Spinal cord (tissue), 10 donors: ENCODE results near the gene SNRPD2. TPM values are rescaled to one million over a fixed set of nuclear protein-coding genes. Genes with fewer than 3 reads are reported as not detected.

Source experiments
- DNase-seq, 6 donors: peaks; one replicate each; pipeline versions ENCODE4 v3.0.0 to v3.0.0-alpha.2; 2013 to 2015; ENCODE audit warnings: low spot score in 6 of 6, low read depth in 4 of 6
- H3K27ac ChIP-seq: one replicate; pipeline ENCODE4 v1.5.1; 2013; ENCODE audit warnings: low read depth, low read length, control low read depth
- H3K27me3 ChIP-seq: one replicate; pipeline ENCODE4 v1.6.1; 2013; ENCODE audit warnings: low read length; ENCODE audit not compliant: control insufficient read depth, insufficient read depth
- H3K36me3 ChIP-seq: one replicate; pipeline ENCODE4 v1.6.1; 2013; ENCODE audit warnings: low read length; ENCODE audit not compliant: control insufficient read depth, insufficient read depth
- H3K4me1 ChIP-seq: one replicate; pipeline ENCODE4 v1.6.1; 2013; ENCODE audit warnings: low read length; ENCODE audit not compliant: control insufficient read depth, insufficient read depth
- H3K4me3 ChIP-seq: one replicate; pipeline ENCODE4 v1.5.1; 2013; ENCODE audit warnings: low read depth, low read length, control low read depth
- H3K9me3 ChIP-seq: one replicate; pipeline ENCODE4 v1.6.1; 2013; ENCODE audit warnings: low read length; ENCODE audit not compliant: control insufficient read depth, insufficient read depth
- WGBS: methylation state at CpG from one replicate; pipeline ENCODE4 v1.1.5; 2013; ENCODE audit warnings: missing lambda C conversion rate; ENCODE audit not compliant: insufficient coverage; 5-methylcytosine and 5-hydroxymethylcytosine counted together
- polyA plus RNA-seq, 2 donors: library from polyadenylated mRNA; unstranded; fragments of 120-200 nt; gene quantifications; one replicate each; pipeline ENCODE4 v1.2.1, GENCODE V29; 2013; ENCODE audit not compliant: insufficient read length in 2 of 2
- total RNA-seq, 2 donors: library from RNA; depleted of rRNA in 1 of 2; stranded (reverse); fragments of 120-200 nt in 1 of 2; fragments of >200 nt in 1 of 2; gene quantifications; one replicate each; pipeline versions ENCODE4 v1.2.3 to v1.2.4, GENCODE V29; 2013 to 2014
- donor health status: healthy.

Gene SNRPD2
- total and polyA plus RNA-seq, 4 donors: 170 to 393 (median 261) TPM

DNA sequence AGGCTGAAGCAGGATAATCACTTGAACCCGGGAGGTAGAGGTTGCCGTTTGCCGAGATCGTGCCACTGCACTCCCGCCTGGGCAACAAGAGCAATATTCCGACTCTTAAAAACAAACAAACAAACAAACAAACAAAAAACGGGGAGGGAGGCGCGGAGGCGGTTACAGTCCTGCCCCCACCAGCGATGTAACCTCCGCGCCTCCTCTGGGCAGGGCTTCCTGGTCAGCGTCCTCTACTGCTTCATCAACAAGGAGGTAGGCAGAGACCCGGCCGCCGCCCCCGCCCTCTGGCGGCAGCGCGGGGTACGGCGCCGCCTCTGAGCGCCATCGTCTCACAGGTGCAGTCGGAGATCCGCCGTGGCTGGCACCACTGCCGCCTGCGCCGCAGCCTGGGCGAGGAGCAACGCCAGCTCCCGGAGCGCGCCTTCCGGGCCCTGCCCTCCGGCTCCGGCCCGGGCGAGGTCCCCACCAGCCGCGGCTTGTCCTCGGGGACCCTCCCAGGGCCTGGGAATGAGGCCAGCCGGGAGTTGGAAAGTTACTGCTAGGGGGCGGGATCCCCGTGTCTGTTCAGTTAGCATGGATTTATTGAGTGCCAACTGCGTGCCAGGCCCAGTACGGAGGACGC, 10.2 kb downstream of the SNRPD2 start:
- Histone ChIP-seq H3K4me1 (peaks cover 29% of the 10 kb centered on the region), H3K9me3 (no peaks in the 10 kb centered on the region), H3K27me3 (peaks cover 23% of the 10 kb centered on the region), H3K4me3 (peak overlapping the region; percentile 33), H3K27ac (peak overlapping the region; percentile 52), H3K36me3 (peaks cover 32% of the 10 kb centered on the region)
- WGBS: 3% methylated on average over 49 of the region's 51 CpGs
- peak; percentile 35 to 88 (median 60) for DNase-seq

DNA sequence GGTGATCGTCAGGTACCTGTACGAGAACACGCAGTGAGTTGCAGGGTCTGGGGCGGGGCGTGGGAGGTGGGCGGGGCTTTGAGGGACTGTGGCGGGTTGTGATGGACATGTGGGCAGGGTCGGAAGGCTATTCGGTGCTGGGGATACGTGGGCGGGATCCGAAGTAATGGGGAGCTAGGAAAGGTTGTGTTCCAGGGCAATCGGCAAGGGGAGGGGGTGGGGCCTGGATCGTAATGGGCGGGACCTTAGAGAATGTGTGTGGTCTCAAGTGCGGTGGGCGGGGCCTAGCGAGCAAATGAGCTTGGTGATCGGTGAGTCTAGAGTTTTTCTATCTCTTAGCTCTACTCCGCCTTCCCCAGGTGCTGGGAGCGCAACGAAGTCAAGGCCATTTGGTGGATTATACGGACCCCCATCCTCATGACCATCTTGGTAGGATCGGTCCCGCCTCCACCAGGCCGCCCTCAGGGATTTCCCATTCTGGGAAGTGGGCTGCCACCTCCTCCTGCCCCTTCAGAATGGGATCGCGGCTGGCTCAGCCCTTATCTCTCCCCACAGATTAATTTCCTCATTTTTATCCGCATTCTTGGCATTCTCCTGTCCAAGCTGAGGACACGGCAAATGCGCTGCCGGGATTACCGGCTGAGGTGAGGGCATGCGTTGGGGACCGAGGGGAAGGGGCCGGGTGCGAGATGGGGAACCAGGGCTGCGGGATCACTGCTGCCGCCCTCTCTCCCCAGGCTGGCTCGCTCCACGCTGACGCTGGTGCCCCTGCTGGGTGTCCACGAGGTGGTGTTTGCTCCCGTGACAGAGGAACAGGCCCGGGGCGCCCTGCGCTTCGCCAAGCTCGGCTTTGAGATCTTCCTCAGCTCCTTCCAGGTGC, 14.2 kb downstream of the SNRPD2 start:
- peaks cover 29% of the 10 kb centered on the region for H3K4me1 ChIP-seq
- no peaks in the 10 kb centered on the region for H3K36me3 ChIP-seq
- no peaks in the 10 kb centered on the region for H3K9me3 ChIP-seq
- H3K27ac ChIP-seq: no peak overlapping the region
- H3K4me3 ChIP-seq: peak overlapping the region; percentile 21
- WGBS: 2% methylated on average over 46 of the region's 49 CpGs
- peaks cover 39% of the 10 kb centered on the region for H3K27me3 ChIP-seq
- DNase-seq: peak in 4 of 6 donors; percentile 17 to 87 (median 57)

DNA sequence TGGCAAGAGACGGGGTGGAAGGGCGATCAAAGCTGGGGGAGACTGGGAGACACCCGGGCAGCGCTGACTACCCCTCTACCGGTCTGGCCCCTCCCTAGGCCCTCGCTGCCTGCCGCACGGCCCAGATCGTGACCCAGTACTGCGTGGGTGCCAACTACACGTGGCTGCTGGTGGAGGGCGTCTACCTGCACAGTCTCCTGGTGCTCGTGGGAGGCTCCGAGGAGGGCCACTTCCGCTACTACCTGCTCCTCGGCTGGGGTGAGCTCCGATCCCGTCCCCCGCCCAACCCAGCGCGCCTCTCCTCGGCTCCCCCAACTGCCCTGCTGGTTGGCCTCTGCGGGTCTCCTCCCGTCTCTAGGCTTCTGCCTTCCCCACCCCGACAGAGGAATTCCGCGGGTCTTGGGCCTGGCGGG, 14.9 kb downstream of the SNRPD2 start:
- H3K27me3 ChIP-seq: peaks cover 43% of the 10 kb centered on the region
- no peaks in the 10 kb centered on the region for H3K36me3 ChIP-seq
- peaks cover 25% of the 10 kb centered on the region for H3K4me1 ChIP-seq
- 7% methylated on average over 28 of the region's 28 CpGs for WGBS
- no peak for DNase-seq
- no peaks in the 10 kb centered on the region for H3K9me3 ChIP-seq
- H3K27ac ChIP-seq: no peak overlapping the region
- H3K4me3 ChIP-seq: no peak overlapping the region

DNA sequence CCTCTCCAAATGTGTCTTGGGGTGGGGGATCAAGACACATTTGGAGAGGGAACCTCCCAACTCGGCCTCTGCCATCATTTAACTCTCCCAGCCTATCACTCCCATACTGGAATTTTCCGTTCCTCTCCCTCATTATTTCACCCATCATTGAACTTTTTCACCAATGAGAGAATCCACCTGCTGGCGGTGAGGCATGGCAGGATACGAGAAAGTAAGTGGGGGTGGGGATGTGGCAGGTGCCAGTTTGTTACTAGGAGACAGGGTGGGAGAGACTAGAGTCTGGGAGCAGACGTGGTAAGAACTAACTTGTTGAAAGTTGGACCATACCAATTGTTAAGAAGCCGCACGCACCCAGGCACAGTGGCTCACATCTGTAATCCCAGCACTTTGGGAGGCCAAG, 16.8 kb downstream of the SNRPD2 start:
- WGBS: 67% methylated on average over 4 of the region's 7 CpGs
- peaks cover 62% of the 10 kb centered on the region for H3K27me3 ChIP-seq
- DNase-seq: no peak
- H3K9me3 ChIP-seq: no peaks in the 10 kb centered on the region
- no peak overlapping the region for H3K27ac ChIP-seq
- peaks cover 27% of the 10 kb centered on the region for H3K4me1 ChIP-seq
- no peaks in the 10 kb centered on the region for H3K36me3 ChIP-seq
- no peak overlapping the region for H3K4me3 ChIP-seq

DNA sequence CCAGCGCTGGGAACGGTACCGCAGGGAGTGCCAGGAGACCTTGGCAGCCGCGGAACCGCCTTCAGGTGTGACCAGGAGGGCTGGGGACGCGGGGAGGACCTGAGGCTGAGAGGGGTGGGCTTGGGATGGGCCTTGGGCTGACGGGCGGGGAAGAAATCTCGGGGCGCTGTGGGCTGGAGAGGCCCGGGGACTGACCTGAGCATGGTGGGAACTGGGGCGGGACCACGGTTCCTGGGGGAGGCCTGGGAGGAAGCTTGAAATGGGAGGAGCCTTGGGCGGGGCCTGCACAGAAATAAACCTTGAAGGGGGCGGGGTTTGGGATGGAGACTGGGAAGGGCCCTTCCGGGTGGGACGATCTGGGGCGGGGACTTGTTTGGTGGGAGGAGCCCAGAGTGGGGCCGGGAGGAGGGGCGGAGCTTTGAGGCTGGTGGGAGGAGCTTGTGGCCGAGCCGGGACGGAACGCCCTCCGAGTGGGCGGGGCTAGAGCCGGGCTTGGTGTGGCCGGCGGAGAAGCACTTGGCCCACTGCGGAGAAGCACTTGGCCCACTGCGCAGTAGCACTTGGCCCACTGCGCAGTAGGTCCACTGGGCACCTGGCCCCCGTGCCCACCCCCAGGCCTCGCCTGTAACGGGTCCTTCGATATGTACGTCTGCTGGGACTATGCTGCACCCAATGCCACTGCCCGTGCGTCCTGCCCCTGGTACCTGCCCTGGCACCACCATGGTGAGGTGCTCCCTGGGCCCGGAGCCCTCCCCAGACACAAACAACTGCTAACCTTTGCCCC, 20.9 kb downstream of the SNRPD2 start:
- no peak overlapping the region for H3K4me3 ChIP-seq
- peaks cover 30% of the 10 kb centered on the region for H3K4me1 ChIP-seq
- no peaks in the 10 kb centered on the region for H3K36me3 ChIP-seq
- H3K27me3 ChIP-seq: peaks cover 70% of the 10 kb centered on the region
- no peak overlapping the region for H3K27ac ChIP-seq
- 6% methylated on average over 42 of the region's 42 CpGs for WGBS
- peak in 1 of 6 donors; percentile 27 for DNase-seq
- no peaks in the 10 kb centered on the region for H3K9me3 ChIP-seq

DNA sequence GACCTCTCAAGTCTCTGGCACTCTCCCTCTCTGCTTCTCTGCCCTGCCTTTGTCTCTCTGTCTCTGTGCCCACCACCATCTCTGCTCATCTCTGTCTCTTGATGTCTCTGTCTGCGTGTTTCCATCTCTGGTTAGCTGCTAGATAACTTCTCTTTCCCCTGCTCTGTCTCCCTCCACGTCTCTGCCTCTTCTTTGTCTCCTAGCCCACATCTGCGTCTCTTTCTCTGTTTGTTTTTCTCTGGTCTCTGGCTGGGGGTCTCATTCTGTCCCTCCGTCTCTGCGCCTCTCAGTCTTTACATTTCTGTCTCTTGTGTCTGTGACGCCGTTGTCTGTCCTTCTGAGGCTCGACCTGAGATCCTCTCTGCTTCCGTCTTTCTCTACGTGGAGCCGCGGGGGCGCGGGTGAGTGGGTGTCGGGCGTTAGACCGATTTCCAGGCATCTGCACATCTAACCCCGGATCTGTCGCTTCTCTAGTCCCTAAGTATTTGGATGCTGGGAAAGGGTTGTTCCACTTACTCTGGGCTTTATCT, 23.3 kb downstream of the SNRPD2 start:
- peaks cover 30% of the 10 kb centered on the region for H3K4me1 ChIP-seq
- H3K36me3 ChIP-seq: no peaks in the 10 kb centered on the region
- peak in 1 of 6 donors; percentile 8 for DNase-seq
- no peaks in the 10 kb centered on the region for H3K9me3 ChIP-seq
- H3K4me3 ChIP-seq: peak overlapping the region; percentile 16
- no peak overlapping the region for H3K27ac ChIP-seq
- peaks cover 64% of the 10 kb centered on the region for H3K27me3 ChIP-seq
- WGBS: under 1% methylated on average over 19 of the region's 19 CpGs

DNA sequence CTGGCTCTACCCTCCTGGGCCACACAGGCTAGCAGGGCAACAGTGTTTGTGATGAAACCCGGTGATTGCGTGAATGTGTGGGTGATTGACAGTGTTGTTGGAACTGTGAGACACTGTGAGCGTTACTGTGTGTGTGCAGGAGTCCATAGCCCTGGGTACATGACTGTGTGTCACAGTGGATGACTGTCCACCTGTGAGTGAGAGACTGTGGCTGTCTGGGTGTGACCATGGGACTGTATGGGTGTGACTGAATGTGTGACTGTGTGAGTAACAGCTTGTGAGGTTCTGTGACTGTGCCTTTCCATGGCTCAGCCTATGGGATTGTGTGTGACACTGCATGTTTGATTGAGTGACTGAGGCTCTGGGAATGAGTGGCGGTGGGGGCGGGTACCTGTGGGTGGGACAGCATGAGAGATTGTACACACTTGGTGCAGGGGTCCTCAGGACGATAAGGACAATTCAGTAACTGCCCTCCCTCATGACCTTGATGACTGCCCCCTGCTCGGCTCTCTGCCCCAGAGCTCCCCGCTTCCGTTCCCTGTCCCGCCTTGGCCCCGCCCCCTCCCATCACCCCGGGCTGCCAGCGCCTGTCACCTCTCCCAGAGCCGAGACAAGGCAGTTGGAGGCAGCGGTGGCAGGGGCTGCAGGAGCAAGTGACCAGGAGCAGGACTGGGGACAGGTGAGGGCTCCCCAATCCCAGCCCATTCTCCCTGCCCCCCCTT, 24.0 kb downstream of the SNRPD2 start, which contains the start of gene GIPR:
TSS of gene GIPR (plus strand) at position 602 of the 722 bp plus-strand sequence. CDS start 1,300 bp downstream, outside the sequence.
- Histone ChIP-seq H3K27ac (no peak within 1 kb of the TSS), H3K27me3 (peaks cover 63% of the 10 kb centered on the region), H3K36me3 (no peaks in the 10 kb centered on the region), H3K4me3 (peak within 1 kb of the TSS; percentile 16), H3K4me1 (peaks cover 30% of the 10 kb centered on the region), H3K9me3 (no peaks in the 10 kb centered on the region)
- no peak for DNase-seq
- 24% methylated on average over 8 of the region's 15 CpGs for WGBS

DNA sequence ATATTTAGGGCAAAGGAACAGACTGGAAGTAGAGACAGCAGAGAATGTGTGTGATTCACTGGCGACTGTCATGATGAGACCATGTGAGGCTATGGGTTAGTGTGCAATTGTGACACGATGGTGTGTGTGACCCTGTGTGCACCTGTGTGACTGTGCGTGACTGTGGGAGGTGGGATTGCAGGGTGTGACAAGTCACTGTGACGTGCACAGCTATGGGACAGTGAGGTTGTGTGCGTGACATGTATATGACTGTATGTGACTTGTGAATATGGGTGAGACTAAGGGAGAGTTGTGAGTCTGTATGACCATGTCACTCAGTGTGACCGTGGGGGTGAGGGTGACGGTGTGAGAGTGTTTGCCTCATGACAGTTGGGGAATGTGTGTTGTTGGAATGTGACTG, 27.2 kb downstream of the SNRPD2 start:
- no peak overlapping the region for H3K4me3 ChIP-seq
- H3K36me3 ChIP-seq: no peaks in the 10 kb centered on the region
- no peak for DNase-seq
- peaks cover 38% of the 10 kb centered on the region for H3K27me3 ChIP-seq
- H3K4me1 ChIP-seq: peaks cover 17% of the 10 kb centered on the region
- 75% methylated on average over 7 of the region's 7 CpGs for WGBS
- H3K9me3 ChIP-seq: no peaks in the 10 kb centered on the region
- no peak overlapping the region for H3K27ac ChIP-seq

DNA sequence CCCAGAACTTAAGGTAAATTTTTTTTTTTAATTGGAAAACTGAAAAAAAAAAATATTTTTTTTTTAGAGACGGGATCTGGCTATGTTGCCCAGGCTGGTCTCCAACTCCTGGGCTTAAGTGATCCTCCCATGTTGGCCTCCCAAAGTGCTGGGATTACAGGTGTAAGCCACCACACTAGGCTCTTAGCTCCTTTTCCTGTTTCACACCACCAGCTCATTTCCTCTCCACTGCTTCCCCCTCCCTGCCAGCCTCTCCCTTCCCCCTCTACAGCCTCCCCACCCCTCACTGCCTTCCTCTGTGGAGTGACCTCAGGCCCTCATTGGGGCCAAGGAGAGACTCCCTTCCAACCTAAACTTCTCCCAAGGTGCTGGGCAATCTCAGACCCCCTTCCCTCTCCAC, 28.0 kb downstream of the SNRPD2 start:
- Histone ChIP-seq H3K4me1 (peaks cover 10% of the 10 kb centered on the region), H3K36me3 (no peaks in the 10 kb centered on the region), H3K9me3 (no peaks in the 10 kb centered on the region), H3K27me3 (peaks cover 32% of the 10 kb centered on the region), H3K27ac (no peak overlapping the region), H3K4me3 (no peak overlapping the region)
- WGBS: 71% methylated on average over 1 of the region's 1 CpG
- DNase-seq: no peak
